NCI-H187 treated with DMSO at 0.1 percent for 48 hours (cell line): ENCODE results near the gene TNFRSF11A.

Experiments
- DNase-seq: peaks from one replicate; lab custom pipeline; 2025; lab: John Stamatoyannopoulos, UW

TNFRSF11A gene

DNA sequence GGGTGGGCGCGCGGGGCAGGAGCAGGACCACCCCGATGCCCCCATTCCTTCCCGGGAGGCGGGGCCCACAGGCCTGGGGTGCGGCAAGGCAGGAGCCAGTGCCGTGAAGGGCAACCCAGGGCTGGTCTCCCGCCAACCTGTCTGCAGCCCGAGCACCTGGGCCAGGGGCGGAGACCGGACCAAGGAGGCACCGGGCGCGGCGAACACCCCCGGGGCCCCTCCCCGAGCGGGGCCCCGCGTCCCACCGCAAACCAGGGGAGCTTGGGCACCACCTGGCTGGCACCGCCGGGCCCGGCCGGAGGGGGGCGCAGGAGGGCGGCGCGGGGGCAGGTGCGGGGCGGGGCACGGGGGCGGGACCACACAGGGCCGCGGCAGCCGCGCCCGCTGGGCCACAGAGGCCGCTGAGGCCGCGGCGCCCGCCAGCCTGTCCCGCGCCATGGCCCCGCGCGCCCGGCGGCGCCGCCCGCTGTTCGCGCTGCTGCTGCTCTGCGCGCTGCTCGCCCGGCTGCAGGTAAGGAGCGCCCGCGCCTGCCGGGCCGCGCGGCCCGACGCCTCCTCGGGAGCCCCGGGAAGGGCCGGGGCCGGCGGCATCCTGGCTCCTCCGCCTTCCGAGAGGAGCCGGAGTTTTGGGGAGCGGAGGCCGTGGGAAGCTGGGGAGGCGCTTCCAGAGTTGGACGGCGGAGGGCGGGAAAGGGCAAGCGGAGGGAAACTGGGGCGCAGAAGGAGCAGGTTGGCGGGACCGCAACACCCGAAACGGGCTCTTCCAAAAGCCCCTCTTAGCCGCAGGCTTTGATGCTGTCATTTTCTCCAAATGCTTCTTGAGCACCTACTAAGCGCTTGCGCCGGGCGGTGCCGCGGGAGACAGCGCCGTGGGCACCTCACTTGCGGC lies at the start of gene TNFRSF11A:
TSS of gene TNFRSF11A (plus strand) at position 394 of the 889 bp plus-strand sequence. CDS start at position 437, 43 bp downstream.
- DNase-seq = no peak

- DNase-seq = no peak
Observed at GRCh38 chr18:62277045-62277444, 48.1 kb upstream of the TNFRSF11A start.

DNA sequence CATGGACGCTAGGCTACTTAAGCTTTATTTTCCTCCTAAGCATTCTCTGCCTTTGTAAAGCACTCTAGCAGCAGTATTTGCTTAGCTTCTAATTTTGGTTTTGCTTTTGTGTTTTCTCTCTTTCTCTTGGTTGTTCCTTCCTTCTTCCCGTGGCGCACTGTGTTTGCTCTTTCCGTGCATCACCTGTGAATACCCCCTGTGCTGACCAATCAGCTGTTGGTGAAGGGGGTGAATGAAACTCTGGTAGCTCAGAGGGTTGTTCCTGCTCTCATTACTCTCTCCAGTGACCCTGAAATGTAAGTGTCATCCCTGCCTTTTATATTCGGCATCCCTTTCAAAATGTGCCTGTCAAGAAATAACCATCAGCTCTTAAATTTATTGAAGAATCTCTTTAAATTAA lies 45.5 kb upstream of the TNFRSF11A start:
- no peak for DNase-seq

GRCh38 chr18:62280058-62280457 lies 45.1 kb upstream of the TNFRSF11A start:
- DNase-seq = no peak

DNA sequence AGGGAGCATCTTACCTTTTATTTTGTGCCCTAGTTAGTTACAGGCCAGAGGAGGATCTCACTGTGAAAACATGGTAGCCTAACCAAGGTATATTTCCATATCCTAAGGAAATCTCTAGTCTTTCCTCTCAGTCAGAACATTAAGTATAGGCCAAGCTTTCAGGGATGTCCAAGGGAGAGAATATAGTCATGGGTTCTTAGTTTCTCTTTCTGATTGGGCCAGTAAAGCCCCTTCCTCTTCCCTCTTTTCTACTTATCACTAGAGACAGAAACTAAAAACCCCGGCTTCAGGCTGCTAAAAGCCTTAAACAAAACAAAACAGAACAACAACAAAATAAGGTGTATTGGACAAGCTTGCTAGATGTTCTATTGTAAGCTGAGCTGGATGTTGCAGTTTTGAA lies 44.3 kb upstream of the TNFRSF11A start:
- no peak for DNase-seq

- no peak for DNase-seq
Observed at GRCh38 chr18:62281684-62282083, 43.4 kb upstream of the TNFRSF11A start.

DNA sequence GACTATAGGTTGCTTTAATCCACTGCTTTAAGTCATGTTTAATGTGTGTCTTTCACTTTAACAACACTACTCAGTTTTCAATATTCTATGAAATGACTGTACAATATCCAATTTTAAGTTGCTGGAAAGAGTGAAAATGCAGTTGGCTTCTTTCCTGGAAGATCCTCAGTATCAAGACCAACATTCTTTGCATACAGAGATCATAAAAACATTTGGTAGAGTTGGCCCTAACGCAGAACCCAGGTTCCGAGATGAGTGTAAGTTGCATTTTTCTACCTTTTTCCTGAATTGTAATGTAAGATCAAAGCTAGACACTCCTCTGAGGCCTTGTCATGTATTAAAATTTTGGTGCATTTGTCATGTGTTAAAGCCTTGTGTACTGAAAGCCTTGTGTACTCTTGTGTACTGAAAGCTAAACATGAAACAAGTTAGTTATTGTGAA lies 42.9 kb upstream of the TNFRSF11A start:
- no peak for DNase-seq

- DNase-seq = no peak
Observed at GRCh38 chr18:62284637-62285036, 40.5 kb upstream of the TNFRSF11A start.

DNA sequence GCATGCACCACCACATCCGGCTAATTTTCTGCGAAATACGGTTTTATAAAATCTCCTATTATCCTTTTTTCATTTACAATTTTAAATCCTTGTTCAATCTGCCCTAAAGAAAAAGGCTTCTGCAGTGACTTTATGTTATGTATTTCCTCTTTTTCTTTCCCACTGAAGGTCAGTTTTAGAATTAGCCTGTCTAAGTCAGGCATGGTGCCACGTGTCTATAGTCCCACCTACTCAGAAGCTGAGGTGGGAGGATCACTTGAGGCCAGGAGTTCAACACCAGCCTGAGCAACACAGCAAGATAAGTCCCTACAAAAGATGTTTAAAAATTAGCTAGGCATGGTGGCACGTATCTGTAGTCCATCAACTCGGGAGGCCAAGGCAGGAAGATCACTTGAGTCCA lies 39.8 kb upstream of the TNFRSF11A start:
- no peak for DNase-seq

DNA sequence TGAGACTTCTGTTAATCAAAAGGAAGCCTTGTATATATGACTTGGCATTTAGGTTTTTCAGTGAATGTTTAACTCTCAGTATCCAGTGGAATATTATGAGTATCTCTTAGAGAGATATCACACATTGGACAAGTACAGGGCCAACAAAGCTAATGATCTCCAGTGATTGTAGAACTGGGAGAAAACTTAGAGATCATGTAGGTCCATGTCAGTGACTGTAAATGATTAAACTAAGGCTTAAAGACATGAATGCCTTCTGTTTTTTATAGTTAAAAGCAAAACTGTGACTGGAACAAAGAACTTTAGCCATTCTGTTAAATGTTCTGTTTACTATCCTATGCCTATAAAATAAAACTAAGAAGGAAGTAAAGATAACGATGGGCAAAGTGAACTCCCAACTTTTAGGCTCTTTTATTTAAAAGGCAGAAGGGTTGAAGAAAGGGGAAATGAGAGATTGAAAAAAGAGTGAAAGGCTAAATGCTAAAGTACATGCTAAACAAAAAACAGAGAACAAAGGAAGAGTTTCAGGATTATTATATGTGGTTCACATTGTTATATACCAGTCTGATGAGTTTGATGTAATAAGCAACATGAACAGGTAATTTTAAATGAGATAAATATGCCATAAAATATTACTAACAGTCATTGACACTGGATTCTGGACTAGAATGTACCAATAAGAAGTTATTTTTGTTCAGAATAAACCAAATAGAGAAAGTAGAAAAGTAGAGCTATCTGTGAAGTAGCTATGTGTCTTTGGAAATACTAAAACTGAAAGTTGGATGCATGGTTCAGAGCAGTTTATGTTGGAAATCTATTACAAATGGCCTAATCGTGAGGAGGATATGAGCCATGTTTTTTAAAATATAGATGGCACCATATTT lies 37.1 kb upstream of the TNFRSF11A start:
- no peak for DNase-seq

DNA sequence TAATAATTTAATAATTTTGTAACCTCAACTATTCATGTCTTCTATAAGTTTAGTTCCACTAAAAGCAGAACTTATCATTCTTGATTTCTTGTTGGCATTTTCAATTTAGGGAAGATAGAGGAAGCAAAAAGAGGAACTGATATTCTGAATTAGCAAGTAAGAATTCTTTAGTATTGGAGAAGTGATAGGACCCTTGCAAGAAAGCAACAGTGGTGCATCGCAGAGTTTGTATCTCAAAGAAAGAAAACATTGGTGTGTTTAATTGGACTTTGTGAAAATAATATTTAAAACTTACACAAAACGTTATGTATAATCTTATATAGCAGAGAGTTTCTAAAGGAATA lies 36.5 kb upstream of the TNFRSF11A start:
- no peak for DNase-seq

- no peak for DNase-seq
Observed at GRCh38 chr18:62289047-62289446, 36.1 kb upstream of the TNFRSF11A start.

DNA sequence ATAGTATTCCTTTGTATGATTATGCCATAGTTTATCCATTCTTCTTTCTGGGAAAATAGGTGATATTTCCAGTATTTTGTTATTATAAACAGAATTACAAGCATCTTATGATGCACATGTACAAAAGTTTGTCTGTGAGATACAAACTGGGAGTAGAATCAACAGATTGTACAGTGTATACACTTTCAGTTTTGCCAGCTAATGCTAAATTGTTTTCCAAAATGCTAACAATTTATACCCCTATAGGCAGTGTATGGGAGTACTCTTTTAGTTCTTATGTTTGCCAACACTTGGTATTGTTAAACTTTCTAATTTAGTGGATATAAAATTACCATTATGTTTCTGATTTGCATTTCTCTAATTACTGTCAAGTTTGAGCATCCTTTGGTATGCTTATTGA lies 31.0 kb upstream of the TNFRSF11A start:
- no peak for DNase-seq

- DNase-seq = no peak
Observed at GRCh38 chr18:62300359-62300963, 24.6 kb upstream of the TNFRSF11A start.

- DNase-seq = no peak
Observed at GRCh38 chr18:62301322-62301721, 23.8 kb upstream of the TNFRSF11A start.

- DNase-seq = no peak
Observed at GRCh38 chr18:62312851-62313250, 12.3 kb upstream of the TNFRSF11A start.

- no peak for DNase-seq
Observed at GRCh38 chr18:62318228-62319180, 6.6 kb upstream of the TNFRSF11A start.

DNA sequence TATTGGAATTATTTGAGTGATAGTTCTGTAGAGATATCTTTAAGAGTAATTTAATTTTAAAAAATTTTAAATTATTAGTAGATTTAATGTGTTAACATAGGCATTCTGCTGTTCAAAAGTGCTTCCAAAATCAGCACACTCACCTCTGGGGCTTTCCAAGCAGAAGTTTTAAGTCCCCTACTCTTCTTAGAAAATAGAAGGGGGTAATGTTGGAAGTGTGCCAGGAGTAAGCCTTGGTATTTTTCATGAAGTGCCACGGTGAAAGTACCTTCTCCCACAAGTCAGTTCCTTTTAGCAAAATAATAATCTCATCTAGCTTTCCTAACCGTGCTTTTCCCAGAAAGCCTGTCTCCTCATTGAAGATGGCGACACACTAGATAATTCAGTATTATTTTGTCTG lies 3.9 kb upstream of the TNFRSF11A start:
- no peak for DNase-seq

GRCh38 chr18:62323483-62324180 lies 1.5 kb upstream of the TNFRSF11A start:
- no peak for DNase-seq

DNA sequence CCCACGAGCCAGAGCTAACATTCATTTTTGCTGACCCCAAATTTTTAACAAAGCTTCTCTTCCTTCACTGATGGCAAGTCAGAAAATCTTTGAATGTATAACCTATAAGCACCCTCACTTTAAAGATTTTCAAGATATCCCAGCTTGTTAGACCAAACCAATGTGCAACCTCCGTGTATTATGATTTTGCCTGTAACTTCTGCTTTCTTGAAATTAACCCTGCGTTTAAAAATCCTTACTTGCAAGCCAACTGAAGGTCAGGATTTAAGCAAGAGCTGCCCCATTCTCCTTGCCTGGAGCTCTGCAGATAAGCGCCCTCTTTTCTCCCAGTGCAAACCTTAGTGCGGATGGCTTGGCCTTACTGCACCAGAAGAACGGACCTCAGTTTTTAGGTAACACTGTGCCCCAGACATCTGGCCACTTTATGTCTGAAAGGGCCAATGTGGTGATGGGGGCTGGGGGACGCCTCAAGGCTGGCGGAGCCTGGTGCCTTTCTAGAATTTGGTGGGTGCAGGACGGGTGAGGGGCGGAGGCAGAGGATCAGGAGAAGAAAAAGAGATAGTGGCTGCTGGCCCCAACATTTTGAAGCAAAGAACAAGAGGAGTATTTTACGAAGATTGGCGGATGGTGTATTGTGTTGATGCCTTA lies 805 bp upstream of the TNFRSF11A start:
- no peak for DNase-seq
